ENCODE measurements around the gene AJAP1. TPM values are rescaled to one million over a fixed set of nuclear protein-coding genes. Genes with fewer than 3 reads are reported as not detected.

The AJAP1 gene
- total RNA-seq, 3 donors from 2014 or later: 0.09 to 1.1 (median 0.17) TPM

- Histone ChIP-seq H3K4me3 (no peak overlapping the region), H3K4me1 (ENCODE audit: low read depth) (no peaks in the 10 kb centered on the region), H3K36me3 (ENCODE audit: low read depth) (no peaks in the 10 kb centered on the region), H3K9me3 (no peaks in the 10 kb centered on the region)
- DNase-seq: no peak
- no peak for ATAC-seq
- intact Hi-C loops (cut with DNase I, micrococcal nuclease): no loop called here
- no peak for TF ChIP-seq CTCF (IDR thresholded peaks at IDR 0.05)
Measured at GRCh38 chr1:4696161-4696745, 41.8 kb downstream of the AJAP1 start.

GRCh38 chr1:4696753-4697152, 42.3 kb downstream of the AJAP1 start:
- Histone ChIP-seq H3K36me3 (ENCODE audit: low read depth) (no peaks in the 10 kb centered on the region), H3K4me3 (no peak overlapping the region), H3K9me3 (no peaks in the 10 kb centered on the region), H3K4me1 (ENCODE audit: low read depth) (no peaks in the 10 kb centered on the region)
- intact Hi-C loops (cut with DNase I, micrococcal nuclease): no loop called here
- DNase-seq (no peak), ATAC-seq (no peak)
- no peak for TF ChIP-seq CTCF (IDR thresholded peaks at IDR 0.05)

GRCh38 chr1:4697801-4698200, 43.4 kb downstream of the AJAP1 start:
- no peak overlapping the region for H3K4me3 ChIP-seq
- H3K4me1 ChIP-seq (ENCODE audit: low read depth): no peaks in the 10 kb centered on the region
- no peak for TF ChIP-seq CTCF (IDR thresholded peaks at IDR 0.05)
- DNase-seq (no peak), ATAC-seq (no peak)
- no peaks in the 10 kb centered on the region for H3K36me3 ChIP-seq (ENCODE audit: low read depth)
- H3K9me3 ChIP-seq: no peaks in the 10 kb centered on the region
- intact Hi-C loops (cut with DNase I, micrococcal nuclease): no loop called here

- H3K36me3 ChIP-seq (ENCODE audit: low read depth): no peaks in the 10 kb centered on the region
- TF ChIP-seq CTCF (IDR thresholded peaks at IDR 0.05): no peak
- H3K4me1 ChIP-seq (ENCODE audit: low read depth): no peaks in the 10 kb centered on the region
- ATAC-seq (no peak), DNase-seq (peak in 1 of 3 donors; percentile 36)
- H3K4me3 ChIP-seq: no peak overlapping the region
- intact Hi-C loops (cut with DNase I, micrococcal nuclease): no loop called here
- H3K9me3 ChIP-seq: no peaks in the 10 kb centered on the region
Measured at GRCh38 chr1:4698911-4699310, 44.5 kb downstream of the AJAP1 start.

GRCh38 chr1:4699376-4700301, 45.2 kb downstream of the AJAP1 start:
- H3K36me3 ChIP-seq (ENCODE audit: low read depth): no peaks in the 10 kb centered on the region
- H3K9me3 ChIP-seq: no peaks in the 10 kb centered on the region
- no peak for ATAC-seq
- intact Hi-C loops (cut with DNase I, micrococcal nuclease): no loop called here
- DNase-seq: no peak
- no peaks in the 10 kb centered on the region for H3K4me1 ChIP-seq (ENCODE audit: low read depth)
- no peak overlapping the region for H3K4me3 ChIP-seq
- no peak for TF ChIP-seq CTCF (IDR thresholded peaks at IDR 0.05)
